Measurements from ENCODE around the gene GCH1. TPM values are rescaled to one million over a fixed set of nuclear protein-coding genes. Genes with fewer than 3 reads are reported as not detected.

Gene GCH1
- total RNA-seq, 4 donors from 2014 or later = 6.9 to 13.2 (median 8.1) TPM

DNA sequence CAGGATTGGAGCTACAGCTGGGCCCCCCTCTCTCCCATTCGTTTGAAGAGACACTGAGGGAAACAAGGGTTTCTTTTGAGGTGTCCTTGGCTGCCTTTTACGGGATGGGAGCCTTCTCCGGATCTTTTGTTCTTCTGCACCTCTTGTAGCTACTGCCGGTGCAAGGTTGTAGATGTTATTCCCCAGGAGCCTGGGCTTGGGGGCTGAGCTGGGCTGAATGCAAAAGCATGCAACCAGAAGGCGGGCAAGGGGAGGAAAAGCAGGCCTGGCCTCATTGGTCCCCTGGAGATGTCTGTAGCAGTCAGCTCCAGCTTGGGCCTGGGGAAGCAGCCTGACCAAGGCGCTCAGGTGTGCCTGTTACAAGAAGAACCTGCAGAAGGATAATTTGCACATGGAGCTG lies 110.3 kb downstream of the GCH1 start:
- H3K27me3 ChIP-seq = no peaks in the 10 kb centered on the region

More for the DNA sequence above, 110.3 kb downstream of the GCH1 start:
- TF ChIP-seq EP300 (IDR thresholded peaks at IDR 0.05) = no peak
- TF ChIP-seq, protein P1, sequence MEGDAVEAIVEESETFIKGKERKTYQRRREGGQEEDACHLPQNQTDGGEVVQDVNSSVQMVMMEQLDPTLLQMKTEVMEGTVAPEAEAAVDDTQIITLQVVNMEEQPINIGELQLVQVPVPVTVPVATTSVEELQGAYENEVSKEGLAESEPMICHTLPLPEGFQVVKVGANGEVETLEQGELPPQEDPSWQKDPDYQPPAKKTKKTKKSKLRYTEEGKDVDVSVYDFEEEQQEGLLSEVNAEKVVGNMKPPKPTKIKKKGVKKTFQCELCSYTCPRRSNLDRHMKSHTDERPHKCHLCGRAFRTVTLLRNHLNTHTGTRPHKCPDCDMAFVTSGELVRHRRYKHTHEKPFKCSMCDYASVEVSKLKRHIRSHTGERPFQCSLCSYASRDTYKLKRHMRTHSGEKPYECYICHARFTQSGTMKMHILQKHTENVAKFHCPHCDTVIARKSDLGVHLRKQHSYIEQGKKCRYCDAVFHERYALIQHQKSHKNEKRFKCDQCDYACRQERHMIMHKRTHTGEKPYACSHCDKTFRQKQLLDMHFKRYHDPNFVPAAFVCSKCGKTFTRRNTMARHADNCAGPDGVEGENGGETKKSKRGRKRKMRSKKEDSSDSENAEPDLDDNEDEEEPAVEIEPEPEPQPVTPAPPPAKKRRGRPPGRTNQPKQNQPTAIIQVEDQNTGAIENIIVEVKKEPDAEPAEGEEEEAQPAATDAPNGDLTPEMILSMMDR (IDR thresholded peaks at IDR 0.05) = no peak
- no peak for TF ChIP-seq POLR2A (IDR thresholded peaks at IDR 0.05)
- no peaks in the 10 kb centered on the region for H3K4me1 ChIP-seq
- no peak for DNase-seq (ENCODE audit: low spot score in 2 of 2)
- H3K9me3 ChIP-seq = peaks cover 0 to 15% (median 0%) of the 10 kb centered on the region in 4 donors
- no peak overlapping the region for H3K27ac ChIP-seq
- 73 to 74% methylated on average over 6 of the region's 6 CpGs for WGBS, 2 donors
- H3K4me3 ChIP-seq = no peak overlapping the region
- H3K36me3 ChIP-seq = peaks cover 0 to 49% (median 0%) of the 10 kb centered on the region in 3 donors

Small RNA genes within 50 kb of the gene (small RNA-seq; reads per million reads assigned to genes)
- gene MIR4308 (not detected), gene RNU6ATAC9P (not detected)

Other genes with a start within 250 kb of the GCH1 start
- gene WDHD1, start 124.3 kb upstream of the GCH1 start, total RNA-seq = 1 to 10 TPM; 1.2 to 3.1 (median 1.9) TPM
- gene SOCS4, start 124.4 kb upstream of the GCH1 start, total RNA-seq = 10 to 100 TPM; 13.3 to 28.8 (median 19.1) TPM
- 10 to 100 TPM; 25.3 to 54.0 (median 41.9) TPM for gene MAPK1IP1L, start 148.8 kb upstream of the GCH1 start, total RNA-seq
- gene LGALS3, start 226.4 kb upstream of the GCH1 start, total RNA-seq = 100 to 1,000 TPM; 246 to 526 (median 339) TPM

All from tibial nerve (tissue), 4 donors.